Stimulated activated effector memory CD8-positive, alpha-beta T cell treated with anti-CD3 and anti-CD28 coated beads, Interleukin-12 subunit alpha, Interleukin-12 subunit beta, amount 100 ng/mL, for 72 hours (primary cell): ENCODE measurements around the gene CALHM5.

ENCODE experiments used
- ATAC-seq: fragments of 150-1000 bp; cut with Tn5 transposase; 2 replicates; pipeline ENCODE4 v1.10.0; 2021
- DNase-seq, 2 donors: peaks; one replicate each; pipeline ENCODE4 v3.0.0; 2021 to 2022; ENCODE audit warnings: low spot score in 2 of 2
- H3K27ac Mint-ChIP-seq: one replicate; pipeline ENCODE4 v1.8.0; 2022; ENCODE audit warnings: mild to moderate bottlenecking, mixed read lengths
- H3K36me3 Mint-ChIP-seq: one replicate; pipeline ENCODE4 v1.8.0; 2022; ENCODE audit warnings: mild to moderate bottlenecking, mixed read lengths
- H3K4me1 Mint-ChIP-seq: one replicate; pipeline ENCODE4 v1.8.0; 2022; ENCODE audit warnings: mixed read lengths
- H3K4me3 Mint-ChIP-seq: one replicate; pipeline ENCODE4 v1.8.0; 2022; ENCODE audit warnings: mild to moderate bottlenecking, mixed read lengths
- H3K9me3 Mint-ChIP-seq: one replicate; pipeline ENCODE4 v1.8.0; 2022; ENCODE audit warnings: mixed read lengths

CALHM5 gene

DNA sequence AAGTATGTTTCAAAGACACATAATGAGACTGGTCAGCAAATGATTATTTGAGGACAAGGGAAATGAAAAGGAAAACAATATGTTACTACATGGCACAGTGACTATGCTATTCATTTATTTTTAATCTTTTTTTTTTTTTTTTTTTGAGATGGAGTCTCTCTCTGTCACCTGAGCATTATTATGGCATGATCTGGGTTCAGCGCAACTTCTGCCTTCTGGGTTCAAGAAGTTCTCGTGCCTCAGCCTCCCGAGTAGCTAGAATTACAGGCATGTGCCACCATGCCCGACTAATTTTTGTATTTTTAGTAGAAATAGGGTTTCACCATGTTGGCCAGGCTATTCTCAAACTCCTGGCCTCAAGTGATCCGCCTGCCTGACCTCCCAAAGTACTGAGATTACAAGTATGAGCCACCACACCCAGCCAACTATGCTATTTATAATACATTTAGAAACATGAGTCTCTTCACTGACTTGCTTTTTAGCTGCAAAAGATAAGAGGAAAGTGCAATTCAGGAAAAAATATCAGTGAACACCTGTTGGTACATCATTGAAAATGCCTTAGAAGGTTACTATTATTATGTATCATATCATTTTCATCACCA lies 45.5 kb downstream of the CALHM5 start:
- no peak overlapping the region for H3K4me3 Mint-ChIP-seq
- no peak overlapping the region for H3K27ac Mint-ChIP-seq
- no peaks in the 10 kb centered on the region for H3K9me3 Mint-ChIP-seq
- H3K4me1 Mint-ChIP-seq: no peaks in the 10 kb centered on the region
- no peak for DNase-seq
- no peak for ATAC-seq
- H3K36me3 Mint-ChIP-seq: no peaks in the 10 kb centered on the region

DNA sequence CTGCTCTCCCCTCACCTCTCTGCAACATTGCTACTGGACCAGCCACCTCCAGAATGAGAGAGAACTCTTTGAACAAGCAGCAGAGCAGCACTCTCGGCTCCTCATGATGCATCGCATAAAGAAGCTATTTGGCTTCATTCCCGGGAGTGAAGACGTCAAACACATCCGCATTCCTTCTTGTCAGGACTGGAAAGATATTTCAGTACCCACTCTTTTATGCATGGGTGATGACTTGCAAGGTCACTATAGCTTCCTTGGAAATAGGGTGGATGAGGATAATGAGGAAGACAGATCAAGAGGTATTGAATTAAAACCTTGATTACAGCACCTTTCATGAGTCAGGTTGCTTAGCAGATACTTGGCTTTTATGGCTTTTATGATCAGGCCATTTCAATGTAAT lies 46.5 kb downstream of the CALHM5 start:
- ATAC-seq: no peak
- no peak for DNase-seq
- no peaks in the 10 kb centered on the region for H3K4me1 Mint-ChIP-seq
- no peaks in the 10 kb centered on the region for H3K36me3 Mint-ChIP-seq
- no peak overlapping the region for H3K27ac Mint-ChIP-seq
- H3K4me3 Mint-ChIP-seq: no peak overlapping the region
- H3K9me3 Mint-ChIP-seq: no peaks in the 10 kb centered on the region

- Mint-ChIP-seq H3K9me3 (no peaks in the 10 kb centered on the region), H3K36me3 (no peaks in the 10 kb centered on the region), H3K4me1 (no peaks in the 10 kb centered on the region), H3K4me3 (no peak overlapping the region), H3K27ac (no peak overlapping the region)
- no peak for ATAC-seq
- no peak for DNase-seq
These were observed 48.7 kb downstream of the CALHM5 start for GRCh38 chr6:116560130-116560529.

DNA sequence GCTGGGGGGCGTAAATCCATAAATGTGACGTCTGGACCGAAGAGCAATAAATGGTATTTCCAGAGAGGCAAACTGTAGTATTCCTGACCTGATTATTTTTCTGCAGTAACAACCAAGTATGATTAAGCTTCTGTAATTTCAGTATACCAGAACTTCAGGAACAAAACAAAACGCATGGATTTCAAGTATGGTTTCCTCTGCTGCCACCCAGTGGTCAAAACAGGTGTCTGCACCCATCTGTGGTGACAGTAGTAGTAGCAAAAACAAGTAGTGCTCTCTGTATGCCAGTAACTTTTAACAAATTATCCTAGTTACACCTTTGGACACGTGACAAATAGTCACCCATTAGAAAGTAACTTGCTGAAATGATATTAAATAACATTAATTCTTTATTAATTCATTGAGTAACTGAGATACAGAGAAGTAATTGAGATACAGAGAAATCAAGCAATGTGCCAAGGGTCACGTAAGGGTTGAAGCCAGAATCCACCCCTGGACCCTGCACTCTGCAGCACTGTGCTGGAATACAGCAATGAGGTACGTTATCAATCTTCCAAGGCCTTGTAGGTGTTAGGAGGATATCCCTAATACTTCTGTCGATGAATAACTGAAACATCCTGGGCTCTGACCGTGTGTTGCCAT lies 50.1 kb downstream of the CALHM5 start:
- Mint-ChIP-seq H3K36me3 (no peaks in the 10 kb centered on the region), H3K4me3 (no peak overlapping the region), H3K27ac (no peak overlapping the region), H3K4me1 (no peaks in the 10 kb centered on the region), H3K9me3 (no peaks in the 10 kb centered on the region)
- ATAC-seq: peak; percentile 67
- peak; percentile 43 to 81 for DNase-seq

GRCh38 chr6:116562019-116562403 lies 50.6 kb downstream of the CALHM5 start:
- H3K27ac Mint-ChIP-seq: no peak overlapping the region
- H3K4me3 Mint-ChIP-seq: no peak overlapping the region
- no peak for DNase-seq
- ATAC-seq: no peak
- H3K4me1 Mint-ChIP-seq: no peaks in the 10 kb centered on the region
- H3K9me3 Mint-ChIP-seq: no peaks in the 10 kb centered on the region
- H3K36me3 Mint-ChIP-seq: no peaks in the 10 kb centered on the region

DNA sequence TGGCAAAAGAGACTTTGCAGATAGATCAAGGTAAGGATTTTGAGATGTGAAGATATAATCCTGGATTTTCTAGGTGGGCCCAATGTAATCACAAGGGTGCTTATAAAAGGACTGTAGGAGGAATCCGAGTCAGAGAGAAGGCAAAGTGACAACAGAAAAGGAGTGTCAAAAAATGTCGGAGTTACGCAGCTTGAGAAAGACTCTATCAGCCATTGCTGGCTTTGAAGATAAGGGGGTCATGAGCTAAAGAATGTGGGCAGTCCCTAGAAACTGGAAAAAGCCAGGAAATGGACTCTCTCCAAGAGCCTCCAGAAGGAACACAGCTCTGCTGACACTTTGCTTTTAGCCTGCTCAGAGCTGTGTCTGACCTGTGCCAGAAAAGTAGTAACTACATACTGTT lies 51.2 kb downstream of the CALHM5 start:
- no peak for ATAC-seq
- Mint-ChIP-seq H3K36me3 (no peaks in the 10 kb centered on the region), H3K4me3 (no peak overlapping the region), H3K27ac (no peak overlapping the region), H3K4me1 (no peaks in the 10 kb centered on the region), H3K9me3 (no peaks in the 10 kb centered on the region)
- DNase-seq: no peak

GRCh38 chr6:116563830-116564229 lies 52.4 kb downstream of the CALHM5 start:
- Mint-ChIP-seq H3K9me3 (no peaks in the 10 kb centered on the region), H3K4me3 (no peak overlapping the region), H3K4me1 (no peaks in the 10 kb centered on the region), H3K36me3 (no peaks in the 10 kb centered on the region), H3K27ac (no peak overlapping the region)
- DNase-seq (no peak), ATAC-seq (no peak)

DNA sequence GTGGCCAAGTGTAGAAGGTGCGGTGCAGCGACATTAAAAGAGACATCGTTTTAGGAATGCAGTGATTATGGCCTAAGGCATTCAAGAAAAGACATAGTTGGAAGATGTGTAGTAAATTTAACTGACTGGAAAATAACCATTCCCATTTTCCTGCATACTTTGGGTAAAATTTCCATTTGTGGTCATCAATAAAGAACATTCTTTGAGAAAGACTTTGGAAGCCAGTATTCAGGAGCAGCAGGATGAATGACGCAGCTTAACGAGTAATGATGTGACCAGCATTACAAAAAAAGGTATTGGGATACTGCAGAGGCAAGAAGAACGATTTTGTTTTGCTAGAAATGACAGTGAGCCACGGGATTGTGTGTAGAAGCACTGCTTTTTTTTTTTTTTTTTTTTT lies 52.9 kb downstream of the CALHM5 start:
- ATAC-seq (no peak), DNase-seq (no peak)
- Mint-ChIP-seq H3K36me3 (no peaks in the 10 kb centered on the region), H3K4me3 (no peak overlapping the region), H3K4me1 (no peaks in the 10 kb centered on the region), H3K9me3 (no peaks in the 10 kb centered on the region), H3K27ac (no peak overlapping the region)

DNA sequence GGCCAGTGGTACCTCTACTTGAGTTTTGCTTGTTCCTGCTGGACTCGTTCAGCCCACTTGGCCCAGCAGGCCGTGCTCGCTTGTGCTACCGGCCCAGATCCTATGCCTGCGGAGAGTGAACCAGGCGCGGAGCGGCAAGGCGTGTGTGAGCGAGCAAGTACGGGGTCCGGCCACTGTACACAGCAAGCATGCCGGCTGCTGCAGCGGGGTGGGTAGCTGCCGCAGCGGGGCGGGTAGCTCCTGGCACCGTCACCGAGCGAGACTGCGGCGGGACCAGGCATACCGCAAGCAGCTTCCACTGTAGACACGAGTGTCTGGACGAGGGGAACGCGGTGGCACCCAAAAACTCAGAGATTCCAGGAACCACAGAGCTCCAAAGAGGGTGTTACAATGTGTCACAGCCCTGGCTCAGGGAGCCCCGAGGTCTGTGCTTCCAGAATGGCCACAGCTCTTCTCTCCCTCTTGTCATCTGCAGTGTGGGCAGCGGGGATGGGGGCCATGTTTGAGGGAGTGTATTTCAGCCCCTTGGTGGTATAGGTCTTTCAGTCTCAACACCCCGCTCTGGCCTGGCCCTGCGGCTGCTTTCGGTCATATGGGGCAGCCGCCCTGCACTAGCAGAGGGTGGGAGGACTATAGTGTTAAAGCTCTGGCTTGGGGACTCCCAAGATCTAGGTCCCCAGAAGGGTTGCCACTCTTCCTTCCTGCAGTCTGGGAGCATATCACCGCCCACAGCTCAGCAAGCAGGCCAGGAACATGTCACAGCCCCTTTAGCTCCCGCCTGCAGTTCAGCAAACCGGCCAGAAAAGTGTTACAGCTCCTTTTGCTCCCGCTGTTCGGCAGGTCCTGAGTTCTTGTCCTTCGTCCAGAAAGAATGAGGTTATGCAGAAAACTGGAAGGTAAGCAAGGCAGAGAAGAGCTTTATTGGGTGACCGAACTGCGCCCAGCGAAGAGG lies 53.8 kb downstream of the CALHM5 start:
- H3K4me1 Mint-ChIP-seq: no peaks in the 10 kb centered on the region
- peak; percentile 56 for ATAC-seq
- DNase-seq: no peak
- H3K9me3 Mint-ChIP-seq: no peaks in the 10 kb centered on the region
- H3K27ac Mint-ChIP-seq: no peak overlapping the region
- no peak overlapping the region for H3K4me3 Mint-ChIP-seq
- H3K36me3 Mint-ChIP-seq: no peaks in the 10 kb centered on the region

GRCh38 chr6:116568111-116568510 lies 56.7 kb downstream of the CALHM5 start:
- H3K27ac Mint-ChIP-seq: no peak overlapping the region
- H3K4me1 Mint-ChIP-seq: peaks cover 18% of the 10 kb centered on the region
- H3K36me3 Mint-ChIP-seq: peaks cover 11% of the 10 kb centered on the region
- no peak overlapping the region for H3K4me3 Mint-ChIP-seq
- ATAC-seq (no peak), DNase-seq (no peak)
- no peaks in the 10 kb centered on the region for H3K9me3 Mint-ChIP-seq

DNA sequence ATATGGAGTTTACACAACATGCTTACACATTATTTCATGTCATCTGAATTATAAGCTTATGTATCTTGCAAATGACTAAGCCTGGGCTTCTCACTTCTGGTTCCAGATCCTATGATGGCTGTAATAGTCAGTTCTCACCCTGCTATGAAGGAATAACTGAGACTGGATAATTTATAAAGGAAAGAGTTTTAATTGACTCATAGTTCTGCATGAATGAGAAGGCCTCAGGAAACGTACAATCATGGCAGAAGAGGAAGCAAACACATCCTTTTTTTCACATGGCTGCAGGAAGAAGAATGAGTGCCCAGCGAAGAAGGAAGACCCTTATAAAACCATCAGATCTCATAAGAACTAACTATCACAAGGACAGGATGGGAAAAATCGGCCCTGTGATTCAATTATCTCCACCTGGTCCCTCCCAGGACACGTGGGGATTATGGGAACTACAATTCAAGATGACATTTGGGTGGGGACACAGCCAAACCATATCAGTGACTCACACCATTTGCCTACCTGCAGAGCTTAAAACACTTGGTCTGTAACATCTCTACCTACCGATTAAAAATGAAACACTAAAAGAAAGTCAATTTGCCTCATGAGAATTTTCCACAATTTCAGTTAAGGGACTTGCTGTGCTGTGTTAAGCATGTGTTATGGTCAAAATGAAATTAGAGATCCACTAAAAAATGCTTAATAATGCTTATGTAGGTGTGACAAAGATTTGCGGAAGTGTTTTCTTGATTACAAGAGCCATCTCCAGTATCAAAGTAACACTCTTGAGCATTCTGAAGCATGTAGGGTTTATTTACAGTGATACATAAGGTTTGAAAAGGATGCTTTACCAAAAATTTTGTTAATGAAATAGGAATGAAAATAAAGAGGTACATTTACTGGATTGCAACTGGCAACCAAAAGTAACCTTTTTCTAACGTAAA lies 57.6 kb downstream of the CALHM5 start:
- no peak overlapping the region for H3K27ac Mint-ChIP-seq
- peaks cover 18% of the 10 kb centered on the region for H3K36me3 Mint-ChIP-seq
- DNase-seq: no peak
- H3K9me3 Mint-ChIP-seq: no peaks in the 10 kb centered on the region
- peaks cover 24% of the 10 kb centered on the region for H3K4me1 Mint-ChIP-seq
- no peak for ATAC-seq
- no peak overlapping the region for H3K4me3 Mint-ChIP-seq

DNA sequence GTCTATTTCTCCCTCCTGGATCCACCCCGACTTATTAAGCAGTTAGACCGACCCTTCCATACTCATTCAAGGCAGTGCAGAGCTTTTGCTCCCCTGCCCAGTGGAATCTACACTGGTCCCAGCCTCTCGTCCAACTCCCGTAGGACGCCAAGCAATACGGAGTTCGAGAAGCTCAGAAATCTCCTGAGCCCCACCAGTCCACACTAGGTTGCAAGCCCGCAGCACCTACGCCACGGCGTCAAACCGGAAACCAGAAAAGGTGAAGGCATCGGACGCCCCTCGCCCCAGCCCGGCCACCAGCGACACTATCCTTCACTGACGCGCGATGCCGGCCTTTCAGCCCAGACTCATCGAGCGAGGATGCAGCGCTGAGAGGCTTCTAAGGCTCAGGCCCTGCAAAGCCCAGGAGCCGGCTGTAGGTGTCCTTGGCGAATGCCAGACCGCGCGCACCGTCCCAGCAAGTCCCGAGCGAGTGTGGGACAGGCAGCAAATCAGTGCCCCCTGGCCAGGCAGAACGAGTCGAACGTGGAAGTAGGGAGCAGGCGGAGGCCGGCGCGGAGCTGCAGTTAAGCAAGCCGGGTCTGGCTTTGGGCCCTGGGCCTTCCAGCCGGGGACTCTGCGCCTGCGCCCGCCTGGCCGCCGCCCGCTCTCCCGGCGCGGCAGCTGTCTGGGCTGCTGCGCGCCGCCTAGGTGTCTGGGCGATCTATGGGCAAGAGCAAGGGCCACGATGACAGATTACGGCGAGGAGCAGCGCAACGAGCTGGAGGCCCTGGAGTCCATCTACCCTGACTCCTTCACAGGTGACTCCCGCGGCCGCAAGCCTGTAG lies 59.6 kb downstream of the CALHM5 start, which contains the start of gene RWDD1:
Gene RWDD1, plus strand, starts transcription at position 649 of the 827 bp plus-strand sequence. Its CDS starts 79 bp downstream, at position 728.
- peak within 1 kb of the TSS; percentile 98 for H3K27ac Mint-ChIP-seq
- H3K4me3 Mint-ChIP-seq: peak within 1 kb of the TSS; percentile 94
- no peaks in the 10 kb centered on the region for H3K9me3 Mint-ChIP-seq
- DNase-seq (peak; percentile 91 to 97), ATAC-seq (peak; percentile 97)
- peaks cover 38% of the 10 kb centered on the region for H3K36me3 Mint-ChIP-seq
- H3K4me1 Mint-ChIP-seq: peaks cover 32% of the 10 kb centered on the region

DNA sequence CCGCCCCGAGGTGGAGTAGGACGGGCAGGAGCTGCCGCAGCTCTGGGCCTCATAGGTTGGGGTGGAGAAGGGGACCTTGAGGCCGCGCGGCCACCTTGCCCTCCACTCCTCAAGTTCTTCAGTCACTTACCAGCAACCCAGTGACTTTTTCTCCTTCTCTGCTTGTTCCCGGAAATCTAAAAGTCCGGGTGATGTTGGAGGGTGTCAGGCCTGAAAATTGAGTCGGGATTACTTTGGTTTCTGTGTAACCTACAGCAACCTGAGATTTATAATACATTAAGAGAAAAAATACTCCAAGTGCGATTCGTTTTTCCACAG lies 60.2 kb downstream of the CALHM5 start:
- Mint-ChIP-seq H3K4me1 (peaks cover 37% of the 10 kb centered on the region), H3K9me3 (no peaks in the 10 kb centered on the region), H3K27ac (peak overlapping the region; percentile 98), H3K4me3 (peak overlapping the region; percentile 94), H3K36me3 (peaks cover 44% of the 10 kb centered on the region)
- ATAC-seq: no peak
- no peak for DNase-seq

DNA sequence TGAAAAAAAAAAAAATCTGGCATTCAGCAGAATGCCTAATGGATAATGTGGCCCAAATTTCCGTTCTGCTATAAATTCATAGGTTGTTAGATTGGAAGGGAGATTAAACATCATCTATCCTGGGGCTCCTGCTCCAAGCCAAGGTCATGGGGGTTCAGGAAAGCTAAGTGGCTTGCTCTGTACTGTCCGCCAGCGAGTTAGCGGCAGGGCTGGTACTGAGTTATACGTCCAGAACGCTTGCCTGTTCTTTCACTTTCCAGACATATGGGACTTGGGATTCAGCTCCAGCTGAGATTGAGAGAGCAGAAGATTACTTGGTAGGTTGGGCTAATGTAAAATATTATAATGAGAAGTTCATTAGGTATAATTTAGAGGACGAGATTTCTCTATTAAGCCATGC lies 60.7 kb downstream of the CALHM5 start:
- ATAC-seq (no peak), DNase-seq (no peak)
- H3K9me3 Mint-ChIP-seq: no peaks in the 10 kb centered on the region
- H3K36me3 Mint-ChIP-seq: peaks cover 49% of the 10 kb centered on the region
- H3K27ac Mint-ChIP-seq: peak overlapping the region; percentile 98
- peak overlapping the region; percentile 94 for H3K4me3 Mint-ChIP-seq
- peaks cover 39% of the 10 kb centered on the region for H3K4me1 Mint-ChIP-seq
